CD4-positive, alpha-beta T cell (primary cell): ENCODE data around the gene CNOT9. TPM values are rescaled to one million over a fixed set of nuclear protein-coding genes. Genes with fewer than 3 reads are reported as not detected.
A peak's percentile ranks its signal among the peaks of the same experiment; 100 is the strongest.

Source experiments
- ATAC-seq: fragments of 200-7000 bp; cut with Tn5 transposase; one replicate; pipeline ENCODE4 v1.10.0; 2022; ENCODE audit warnings: mild to moderate bottlenecking; ENCODE audit not compliant: poor library complexity
- CTCF ChIA-PET: fragments of 350-600 bp; sonication (Branson Sonifier 250); formaldehyde crosslinking; loops from one replicate; lab custom pipeline; 2021; ENCODE audit warnings: antibody characterized with exemption, inconsistent platforms; lab: Charles Lee
- POLR2A ChIA-PET: fragments of 350-600 bp; sonication (Branson Sonifier 250); formaldehyde crosslinking; loops from one replicate; lab custom pipeline; 2021; ENCODE audit warnings: antibody characterized with exemption, inconsistent platforms; lab: Charles Lee
- DNase-seq, 14 experiments: peaks; one replicate each; pipeline ENCODE4 v3.0.0-alpha.2; 2013 to 2020; ENCODE audit warnings: mixed read lengths in 2 of 14
- H3K27ac ChIP-seq, 2 donors: one replicate each; pipeline versions ENCODE4 v1.5.1 to v1.7.0; 2013; ENCODE audit warnings: low read length in 2 of 2, low read depth in 1 of 2, mild to moderate bottlenecking in 1 of 2
- H3K27me3 ChIP-seq, 2 experiments: 1 replicate in 1 of 2; 2 replicates in 1 of 2; pipeline versions ENCODE4 v1.6.1 to v1.7.0; 2013; ENCODE audit warnings: low read length in 2 of 2, control low read depth in 1 of 2, mild to moderate bottlenecking in 1 of 2, moderate library complexity in 1 of 2; ENCODE audit not compliant: insufficient read depth in 2 of 2, control insufficient read depth in 1 of 2
- H3K36me3 ChIP-seq: one replicate; pipeline ENCODE4 v1.6.1; 2013; ENCODE audit warnings: low read length, control low read depth; ENCODE audit not compliant: insufficient read depth
- H3K4me1 ChIP-seq: one replicate; pipeline ENCODE4 v1.6.1; 2013; ENCODE audit warnings: low read length, control low read depth; ENCODE audit not compliant: insufficient read depth
- H3K4me3 ChIP-seq: one replicate; pipeline ENCODE4 v1.5.1; 2013; ENCODE audit warnings: mild to moderate bottlenecking, low read length, moderate library complexity
- H3K9me3 ChIP-seq, 2 experiments: 1 replicate in 1 of 2; 2 replicates in 1 of 2; pipeline versions ENCODE4 v1.6.1 to v1.7.0; 2013; ENCODE audit warnings: low read length in 2 of 2, mild to moderate bottlenecking in 2 of 2, control low read depth in 1 of 2, moderate library complexity in 1 of 2; ENCODE audit not compliant: control insufficient read depth in 1 of 2, insufficient read depth in 1 of 2
- H3K27ac Mint-ChIP-seq: one replicate; pipeline ENCODE4 v1.8.0; 2020; ENCODE audit warnings: mixed read lengths
- H3K27me3 Mint-ChIP-seq: one replicate; pipeline ENCODE4 v1.8.0; 2021; ENCODE audit warnings: mixed read lengths
- H3K36me3 Mint-ChIP-seq: one replicate; pipeline ENCODE4 v1.8.0; 2021; ENCODE audit warnings: low read depth, mixed read lengths
- H3K4me1 Mint-ChIP-seq: one replicate; pipeline ENCODE4 v1.8.0; 2021; ENCODE audit warnings: low read depth, mixed read lengths
- H3K4me3 Mint-ChIP-seq: one replicate; pipeline ENCODE4 v1.8.0; 2020; ENCODE audit warnings: mild to moderate bottlenecking, mixed read lengths
- H3K9me3 Mint-ChIP-seq: one replicate; pipeline ENCODE4 v1.8.0; 2020; ENCODE audit warnings: mixed read lengths
- intact Hi-C, 2 experiments: fragments of 100-400 bp; cut with DNase I in 1 of 2; cut with micrococcal nuclease in 1 of 2; formaldehyde crosslinking; loops; one replicate each; pipeline versions ENCODE4 v1.15.1 to v1.9.0; 2023 to 2025; cut with DNase I, micrococcal nuclease
- total RNA-seq, 174 experiments: library from RNA in 2 of 174; stranded (reverse) in 2 of 174; gene quantifications; one replicate each; pipeline ENCODE4 v1.2.3 and lab custom pipeline; 2021 to 2026
- TF ChIP-seq, protein P1 (sequence below): fragments of 200-600 bp; IDR thresholded peaks from one replicate; pipeline ENCODE4 v1.8.0; 2022; ENCODE audit warnings: antibody characterized with exemption, mild to moderate bottlenecking

CNOT9 gene
- total RNA-seq, 2 experiments from 2014 or later = 62.8 to 66.8 TPM

DNA sequence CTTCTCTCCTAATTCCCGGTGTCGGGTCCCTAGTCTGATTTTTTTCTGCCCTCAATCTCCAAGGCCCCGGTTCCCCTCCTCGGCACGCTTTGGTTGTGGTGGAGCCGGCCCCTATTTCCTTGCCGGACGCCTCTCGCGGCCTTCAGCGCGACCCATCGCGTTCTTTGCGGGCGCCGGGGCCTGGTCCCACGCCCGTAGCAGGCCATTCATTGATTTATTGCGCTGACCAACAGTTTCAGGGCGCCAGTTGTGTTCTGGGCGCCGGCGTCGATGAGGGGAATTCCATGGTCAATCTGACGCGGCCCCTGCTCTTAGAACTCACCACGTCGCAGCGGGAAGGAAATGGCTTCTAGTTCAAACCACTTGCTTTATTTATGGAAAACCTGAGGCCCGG is 396 bp downstream of the CNOT9 start:
- intact Hi-C loops = loop anchor here (2.0 to 10.0 kb wide), 8 partner anchors 88 to 976 kb away; partner anchors contain the start of genes BCS1L (in 1 of the 2), CHPF (in 1 of the 2), CTDSP1 (in 1 of the 2) and DNPEP (in 1 of the 2)
- peaks cover 73% of the 10 kb centered on the region for H3K4me1 Mint-ChIP-seq

GRCh38 chr2:218569661-218570500 is 1.2 kb downstream of the CNOT9 start:
- ChIA-PET POLR2A (interaction anchor here (1.3 kb wide), 1 partner anchor 300 kb away, joined by 3 read pairs; the partner anchor contains the start of genes AAMP and PNKD), CTCF (interaction anchor here (1.0 to 1.4 kb wide), 2 partner anchors 89 to 141 kb away, joined by 3 to 4 read pairs; partner anchors contain the start of gene TTLL4)
- ATAC-seq = no peak
- TF ChIP-seq, protein P1, sequence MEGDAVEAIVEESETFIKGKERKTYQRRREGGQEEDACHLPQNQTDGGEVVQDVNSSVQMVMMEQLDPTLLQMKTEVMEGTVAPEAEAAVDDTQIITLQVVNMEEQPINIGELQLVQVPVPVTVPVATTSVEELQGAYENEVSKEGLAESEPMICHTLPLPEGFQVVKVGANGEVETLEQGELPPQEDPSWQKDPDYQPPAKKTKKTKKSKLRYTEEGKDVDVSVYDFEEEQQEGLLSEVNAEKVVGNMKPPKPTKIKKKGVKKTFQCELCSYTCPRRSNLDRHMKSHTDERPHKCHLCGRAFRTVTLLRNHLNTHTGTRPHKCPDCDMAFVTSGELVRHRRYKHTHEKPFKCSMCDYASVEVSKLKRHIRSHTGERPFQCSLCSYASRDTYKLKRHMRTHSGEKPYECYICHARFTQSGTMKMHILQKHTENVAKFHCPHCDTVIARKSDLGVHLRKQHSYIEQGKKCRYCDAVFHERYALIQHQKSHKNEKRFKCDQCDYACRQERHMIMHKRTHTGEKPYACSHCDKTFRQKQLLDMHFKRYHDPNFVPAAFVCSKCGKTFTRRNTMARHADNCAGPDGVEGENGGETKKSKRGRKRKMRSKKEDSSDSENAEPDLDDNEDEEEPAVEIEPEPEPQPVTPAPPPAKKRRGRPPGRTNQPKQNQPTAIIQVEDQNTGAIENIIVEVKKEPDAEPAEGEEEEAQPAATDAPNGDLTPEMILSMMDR = no peak
- peaks cover 36% of the 10 kb centered on the region for H3K4me1 ChIP-seq
- H3K9me3 ChIP-seq = no peaks in the 10 kb centered on the region
- peaks cover 73% of the 10 kb centered on the region for H3K4me1 Mint-ChIP-seq
- intact Hi-C loops = loop anchor here (2.0 to 10.0 kb wide), 11 partner anchors 87 to 975 kb away; partner anchors contain the start of genes ARPC2 (in 1 of the 2), BCS1L (in 1 of the 2), CHPF (in 1 of the 2) and CNPPD1 (in 1 of the 2)
- H3K27ac Mint-ChIP-seq = peak overlapping the region; percentile 97
- H3K36me3 ChIP-seq = peaks cover 23% of the 10 kb centered on the region
- H3K4me3 Mint-ChIP-seq = peak overlapping the region; percentile 96
- no peaks in the 10 kb centered on the region for H3K27me3 Mint-ChIP-seq
- H3K27me3 ChIP-seq = no peaks in the 10 kb centered on the region
- H3K27ac ChIP-seq = peak overlapping the region; percentile 98 to 99
- H3K9me3 Mint-ChIP-seq = no peaks in the 10 kb centered on the region
- H3K4me3 ChIP-seq = peak overlapping the region; percentile 77
- DNase-seq = peak in 3 of 14 experiments; percentile 48 to 62 (median 50)
- peaks cover 68% of the 10 kb centered on the region for H3K36me3 Mint-ChIP-seq

More for the DNA sequence above, 396 bp downstream of the CNOT9 start:
- peak overlapping the region; percentile 96 for H3K4me3 Mint-ChIP-seq
- H3K27ac Mint-ChIP-seq = peak overlapping the region; percentile 97
- peaks cover 35% of the 10 kb centered on the region for H3K4me1 ChIP-seq
- peak overlapping the region; percentile 77 for H3K4me3 ChIP-seq
- H3K9me3 Mint-ChIP-seq = no peaks in the 10 kb centered on the region
- no peaks in the 10 kb centered on the region for H3K27me3 ChIP-seq
- H3K27me3 Mint-ChIP-seq = no peaks in the 10 kb centered on the region
- peak overlapping the region; percentile 98 to 99 for H3K27ac ChIP-seq
- H3K36me3 ChIP-seq = peaks cover 24% of the 10 kb centered on the region
- DNase-seq = peak; percentile 14 to 89 (median 34)
- TF ChIP-seq, protein P1 = no peak
- ChIA-PET POLR2A (no interaction called here), CTCF (no interaction called here)
- H3K36me3 Mint-ChIP-seq = peaks cover 66% of the 10 kb centered on the region
- ATAC-seq = no peak
- H3K9me3 ChIP-seq = no peaks in the 10 kb centered on the region

DNA sequence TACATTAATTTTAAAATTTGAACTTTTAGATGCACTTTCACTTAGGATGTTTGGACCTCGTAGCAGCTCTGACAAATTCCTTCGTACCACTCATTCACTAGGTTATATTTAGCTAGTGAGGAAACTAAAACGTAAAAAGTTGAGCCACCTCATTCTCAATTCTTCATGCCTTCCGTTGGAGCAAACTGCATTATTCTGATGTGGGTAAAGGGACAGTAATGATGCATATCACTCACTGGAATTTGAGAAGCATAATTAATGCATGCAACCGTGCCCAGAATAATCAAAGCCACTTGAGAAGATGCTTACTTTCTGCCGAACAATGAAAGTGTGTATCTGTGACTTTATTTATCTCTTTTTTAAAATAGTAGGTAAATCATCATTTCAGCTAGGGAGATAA is 2.2 kb downstream of the CNOT9 start:
- Histone ChIP-seq H3K4me3 (no peak overlapping the region), H3K27me3 (no peaks in the 10 kb centered on the region), H3K36me3 (peaks cover 24% of the 10 kb centered on the region), H3K27ac (peak overlapping the region in 1 of 2 donors; percentile 23), H3K4me1 (peaks cover 36% of the 10 kb centered on the region), H3K9me3 (no peaks in the 10 kb centered on the region)
- DNase-seq = peak in 1 of 14 experiments; percentile 5
- Mint-ChIP-seq H3K36me3 (peaks cover 73% of the 10 kb centered on the region), H3K27me3 (no peaks in the 10 kb centered on the region), H3K9me3 (no peaks in the 10 kb centered on the region), H3K27ac (peak overlapping the region; percentile 97), H3K4me3 (peak overlapping the region; percentile 96), H3K4me1 (peaks cover 73% of the 10 kb centered on the region)
- ChIA-PET POLR2A (interaction anchor here (1.3 kb wide), 1 partner anchor 301 kb away, joined by 3 read pairs; the partner anchor contains the start of genes AAMP and PNKD), CTCF (interaction anchor here (1.3 to 1.4 kb wide), 2 partner anchors 88 to 164 kb away, joined by 3 to 4 read pairs; no protein-coding TSS in a partner anchor)
- intact Hi-C loops = loop anchor here in 1 of 2 experiments (2.0 to 10.0 kb wide), 3 partner anchors 164 to 604 kb away; partner anchors contain the start of genes ARPC2, CNPPD1, RETREG2 and SLC23A3
- ATAC-seq = no peak
- TF ChIP-seq, protein P1 = no peak
